Measurements from ENCODE around the gene NDST1.
"Not testable (repeated sequence)": the region's sequence is repeated elsewhere in the genome, so short reads cannot be mapped to it uniquely, and the experiment has no call there.

NDST1 gene

DNA sequence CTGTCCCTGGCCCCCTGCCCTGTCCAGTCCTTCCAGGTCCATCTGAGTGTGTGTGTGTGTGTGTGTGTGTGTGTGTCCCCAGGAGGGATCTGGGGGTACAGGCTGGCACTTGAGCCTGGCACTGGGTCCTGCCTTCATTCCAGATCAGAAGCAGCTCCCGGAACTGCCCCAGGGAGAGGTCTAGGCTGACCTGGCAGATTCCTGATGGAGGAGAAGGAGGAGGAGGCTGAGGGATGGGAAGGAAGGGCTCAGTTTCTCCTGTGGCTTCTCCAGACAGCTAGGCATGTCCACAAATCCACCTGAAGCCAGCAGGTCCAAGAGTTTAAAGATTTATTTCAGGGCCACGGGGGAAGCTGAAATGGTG is 328 bp downstream of the NDST1 start:
- DNase-seq (ENCODE audit: low read depth): no peak

DNA sequence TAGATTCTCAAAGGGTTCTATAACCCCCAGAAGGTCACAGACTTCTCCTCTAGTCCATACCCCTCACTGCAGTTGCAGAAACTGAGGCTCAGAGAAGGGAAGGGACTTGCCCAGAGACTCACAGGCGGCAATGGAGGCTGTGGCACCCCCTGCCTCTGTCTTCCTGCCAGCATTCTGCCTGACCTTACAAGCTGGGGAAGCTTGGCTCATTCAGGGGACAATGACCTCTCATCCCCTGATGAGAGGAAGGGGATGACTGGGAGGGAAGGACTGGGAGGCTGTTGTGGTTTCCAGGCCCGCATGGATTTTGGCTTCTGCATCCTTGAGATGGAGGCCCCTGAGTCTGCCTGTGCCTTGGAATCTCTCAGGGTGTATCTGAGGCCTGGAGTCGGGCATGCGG is 897 bp downstream of the NDST1 start:
- no peak for DNase-seq (ENCODE audit: low read depth)

DNA sequence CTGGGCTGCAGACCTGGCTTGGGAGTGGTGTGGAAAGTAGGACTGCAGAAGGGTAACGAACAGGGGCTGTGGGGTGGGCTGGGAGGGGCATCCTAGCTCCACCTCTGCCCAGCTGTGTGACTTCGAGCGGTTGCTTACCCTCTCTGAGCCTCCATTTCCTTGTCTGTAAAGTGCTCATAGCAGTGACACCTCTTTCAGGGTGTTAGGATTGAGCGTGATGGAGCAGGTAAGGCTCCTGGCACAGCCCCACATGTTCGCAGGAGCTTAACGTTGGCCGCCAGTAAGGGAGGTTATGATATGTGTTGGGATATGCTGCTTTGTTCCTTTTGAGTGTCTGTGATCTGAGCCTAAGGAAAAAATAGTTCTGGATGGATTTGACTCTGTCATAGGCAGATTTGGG is 2.1 kb downstream of the NDST1 start:
- DNase-seq (ENCODE audit: low read depth): no peak

DNA sequence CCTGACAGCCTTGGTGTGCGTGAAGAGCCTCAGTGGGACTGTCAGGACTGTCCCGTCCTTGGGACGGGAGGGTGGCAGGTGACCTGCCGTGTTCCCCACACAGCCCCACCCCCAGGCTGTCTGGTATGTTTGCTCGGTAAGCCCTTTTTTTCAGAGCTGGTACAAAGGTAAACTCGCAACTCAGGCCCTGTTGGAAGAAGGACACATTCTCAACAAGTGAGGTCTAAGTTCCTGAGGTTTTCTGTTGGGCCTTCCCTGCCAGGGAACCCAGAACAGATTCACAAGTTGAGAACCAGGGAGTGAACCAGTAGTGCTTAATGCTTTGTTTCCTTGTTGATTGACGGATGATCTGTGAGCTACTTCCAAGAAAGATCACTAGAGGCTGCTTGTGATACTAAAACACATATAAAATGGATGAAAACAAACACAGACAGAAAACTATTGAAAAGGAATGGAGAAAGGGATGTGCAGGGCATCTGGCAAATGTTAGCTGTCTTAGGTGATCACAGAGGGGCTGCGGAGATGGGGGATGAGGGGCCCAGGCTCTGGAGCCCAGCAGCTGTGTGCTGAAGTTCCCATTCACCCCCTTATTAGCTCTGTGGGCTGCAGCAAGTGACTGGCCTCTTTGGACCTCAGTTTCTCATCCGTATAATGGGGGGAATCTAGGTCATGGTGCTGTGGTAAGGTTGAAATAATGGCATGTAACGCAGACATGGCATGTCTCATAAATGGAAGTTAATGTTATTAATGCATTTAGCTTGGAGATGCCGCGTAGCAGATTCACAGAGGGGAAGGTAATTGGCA is 2.7 kb downstream of the NDST1 start:
- DNase-seq (ENCODE audit: low read depth): no peak

DNA sequence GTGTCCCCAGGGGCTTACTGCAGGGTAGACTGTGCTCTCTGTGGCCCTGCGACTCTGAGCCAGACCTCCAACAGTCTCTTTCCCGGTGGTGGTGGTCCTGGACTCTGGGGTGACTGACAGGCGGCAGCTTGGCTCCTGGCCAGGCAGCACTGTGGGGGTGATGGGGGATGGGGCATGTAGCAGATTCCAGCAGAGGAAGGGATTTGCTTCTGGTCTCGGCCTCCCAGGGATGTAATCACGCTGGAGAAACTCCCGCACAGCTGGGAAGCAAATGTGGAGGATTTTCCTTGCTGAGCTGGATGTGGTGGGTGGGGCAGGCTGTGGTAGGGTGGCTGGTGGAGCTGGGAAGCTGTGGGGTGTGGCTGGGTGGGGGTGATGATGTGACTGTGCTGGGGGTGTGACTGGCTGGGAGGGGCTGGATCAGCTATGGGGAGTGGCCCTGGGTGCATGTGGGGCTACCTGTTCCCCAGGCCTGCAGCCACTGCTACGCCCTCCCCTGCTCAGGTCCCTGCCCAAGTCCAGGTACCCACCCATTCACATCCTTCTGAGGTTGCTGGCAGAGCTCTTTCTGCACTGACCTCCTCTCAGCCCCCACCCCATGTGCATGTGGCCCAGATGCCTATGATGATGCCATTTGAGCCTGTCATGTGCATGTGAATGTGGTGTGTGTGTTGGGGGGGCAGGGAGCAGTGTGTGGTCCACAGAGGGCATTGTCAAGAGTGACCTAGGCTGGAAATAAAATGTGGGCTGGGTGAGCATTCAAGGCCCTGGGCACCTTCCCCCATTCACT is 3.8 kb downstream of the NDST1 start:
- DNase-seq (ENCODE audit: low read depth): no peak

DNA sequence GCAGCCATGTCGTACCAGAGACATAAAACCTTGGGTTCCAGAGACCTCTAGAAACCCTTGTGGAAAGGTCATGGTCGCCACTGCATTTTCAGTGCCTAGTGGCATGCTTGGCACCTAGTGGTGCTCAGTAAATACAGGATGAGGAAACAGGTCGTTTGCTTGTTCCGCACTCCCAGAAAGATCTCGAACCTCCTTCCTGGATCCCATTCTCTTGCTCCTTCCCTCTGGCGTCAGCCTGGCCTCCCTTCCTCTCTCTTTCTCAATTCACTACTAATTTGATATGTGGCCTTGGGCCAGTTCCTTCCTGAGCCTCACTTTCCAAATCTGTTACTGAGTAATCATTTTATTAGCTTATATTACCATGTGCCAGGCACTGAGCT is 4.4 kb downstream of the NDST1 start:
- no peak for DNase-seq (ENCODE audit: low read depth)

DNA sequence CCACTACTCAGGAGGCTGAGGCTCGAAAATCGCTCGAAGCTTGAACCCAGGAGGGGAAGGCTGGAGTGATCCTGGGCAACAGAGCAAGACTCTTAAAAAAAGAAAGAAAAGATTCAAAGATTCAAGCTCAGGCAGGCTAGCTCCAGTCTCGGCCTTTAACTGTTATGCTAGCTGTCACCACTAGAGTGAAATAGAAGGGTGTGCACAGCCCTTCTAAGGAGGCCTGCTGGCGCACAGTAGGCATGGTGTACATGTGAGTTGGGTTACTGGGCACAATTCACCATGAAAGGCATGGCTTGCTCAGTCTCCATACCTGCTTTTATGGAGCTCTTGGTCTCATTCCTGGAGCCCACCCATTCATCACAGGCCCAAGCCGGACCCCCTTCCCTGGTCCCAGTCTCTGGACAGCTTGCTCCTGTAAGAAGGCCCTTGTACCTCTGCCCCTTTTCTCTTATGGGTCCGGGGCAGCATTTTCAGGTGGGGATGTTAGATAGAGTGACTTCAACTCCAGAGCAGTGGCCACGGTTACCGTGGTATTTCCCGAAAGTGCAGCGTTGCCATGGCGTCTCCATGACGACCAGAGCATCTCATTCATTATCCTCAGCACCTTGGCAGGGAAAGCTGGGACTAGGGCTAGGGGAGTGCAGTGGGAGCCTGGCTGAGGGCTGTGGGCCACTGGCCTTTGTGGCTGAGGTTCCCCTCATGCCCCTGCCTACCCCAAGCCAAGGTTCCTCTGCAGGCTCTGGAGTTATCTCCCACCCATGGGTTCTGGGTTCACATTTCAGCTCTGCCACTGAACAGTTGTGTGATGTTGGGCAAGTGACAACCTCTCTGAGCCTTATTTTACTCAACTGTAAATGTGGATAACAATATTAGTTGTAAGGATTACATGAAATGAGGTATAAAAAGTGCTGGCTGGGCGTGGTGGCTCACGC is 5.7 kb downstream of the NDST1 start:
- no peak for DNase-seq (ENCODE audit: low read depth)

DNA sequence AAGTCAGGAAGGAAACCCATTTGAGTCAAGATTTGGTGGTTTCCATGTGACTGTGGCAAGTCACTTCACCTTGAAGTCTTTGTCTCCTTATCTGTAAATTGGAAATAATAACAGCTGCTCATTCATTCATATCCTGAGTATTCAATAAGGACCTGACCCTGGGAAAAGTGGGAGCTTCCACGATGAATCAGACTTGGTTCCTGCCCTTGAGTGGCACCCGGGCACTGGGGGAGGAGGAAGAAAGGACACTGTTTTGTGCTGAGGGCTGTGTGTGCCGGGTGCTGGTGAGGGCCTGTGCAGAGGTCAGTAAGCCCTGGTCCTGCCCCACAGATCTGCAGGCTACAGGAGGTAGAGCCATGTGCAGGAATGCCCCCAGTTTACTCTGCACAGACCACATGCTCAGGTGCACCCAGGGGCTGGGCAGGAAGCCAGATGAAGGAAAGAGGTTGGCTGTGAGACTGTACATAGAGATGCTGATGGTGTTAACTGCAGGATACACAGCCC is 6.8 kb downstream of the NDST1 start:
- no peak for DNase-seq (ENCODE audit: low read depth)

DNA sequence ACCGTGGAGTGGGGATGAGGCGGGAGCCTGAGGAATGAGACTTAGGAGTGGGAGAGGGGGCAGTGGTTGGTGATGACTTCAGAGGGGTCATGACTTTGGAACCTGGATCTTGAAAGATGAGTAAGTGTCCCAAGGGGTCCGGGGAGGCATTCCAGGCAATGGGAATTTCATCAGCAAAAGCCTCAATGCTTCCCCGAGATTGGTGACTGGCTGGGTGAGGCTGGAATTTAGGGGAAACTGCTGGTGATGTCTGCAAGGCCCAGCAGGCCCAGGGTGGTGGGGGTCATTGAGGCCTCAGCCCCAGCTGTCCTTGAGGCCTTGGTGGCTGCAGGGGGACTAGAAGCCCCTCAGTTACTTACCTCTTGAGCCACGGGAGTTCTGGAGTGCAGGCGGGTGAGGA is 7.5 kb downstream of the NDST1 start:
- DNase-seq (ENCODE audit: low read depth): no peak

DNA sequence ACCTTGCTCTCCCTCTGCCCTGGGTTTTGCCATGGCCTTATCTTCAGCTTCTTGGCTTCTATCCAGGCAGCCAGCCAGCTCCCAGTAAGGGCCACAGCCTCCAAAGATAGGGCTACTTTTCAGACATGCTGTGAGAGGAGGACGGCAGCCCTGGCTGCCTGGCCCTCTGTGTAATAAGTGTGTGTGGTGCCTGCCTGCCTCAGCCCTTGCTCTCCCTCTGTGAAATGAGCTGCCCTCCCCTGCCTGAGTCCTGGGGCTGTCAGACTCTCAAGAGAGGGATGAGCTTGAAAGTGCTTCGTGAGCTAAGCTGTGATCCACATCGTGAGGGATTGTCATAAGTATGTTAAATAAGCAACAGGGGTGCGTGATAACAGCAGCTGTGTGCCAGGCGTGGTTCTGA is 8.1 kb downstream of the NDST1 start:
- DNase-seq (ENCODE audit: low read depth): no peak

DNA sequence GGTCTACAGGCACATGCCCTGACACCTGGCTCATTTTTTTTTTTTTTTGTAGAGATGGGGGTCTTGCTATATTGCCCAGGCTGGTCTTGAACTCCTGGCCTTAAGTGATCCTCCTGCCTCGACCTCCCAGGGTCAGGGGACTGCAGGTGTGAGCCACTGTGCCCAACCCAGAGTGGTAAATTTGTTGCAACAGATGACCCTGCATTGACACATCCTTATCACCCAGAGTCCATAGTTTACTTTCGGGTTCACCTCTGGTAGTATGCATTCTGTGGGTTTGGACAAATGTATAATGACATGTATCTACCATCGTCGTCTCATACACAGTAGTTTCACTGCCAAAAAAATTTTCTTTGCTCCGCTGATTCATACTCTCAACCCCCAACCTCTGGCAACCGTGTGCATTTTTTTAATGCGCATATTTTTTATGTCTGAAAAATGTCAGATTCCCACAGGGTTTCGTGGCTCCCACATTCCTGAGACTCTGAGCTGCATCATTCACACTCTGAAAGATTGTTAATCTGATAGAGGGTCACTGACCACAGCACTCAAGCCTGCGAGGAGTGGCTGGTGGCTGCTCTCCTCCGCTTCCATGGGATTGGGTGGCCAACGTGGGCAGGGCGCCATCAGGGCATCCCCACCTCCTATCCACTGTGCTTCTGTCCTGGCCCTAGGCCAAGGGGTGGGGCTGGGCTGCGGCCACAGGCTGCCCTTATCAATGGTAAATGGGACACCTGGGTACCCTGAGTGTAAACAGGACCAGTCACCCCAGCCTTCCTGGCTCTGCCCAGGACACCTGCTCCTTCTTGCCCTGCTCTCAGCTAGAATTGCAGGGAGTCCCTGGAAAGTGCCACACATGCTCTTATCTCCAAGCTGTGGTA is 9.6 kb downstream of the NDST1 start:
- DNase-seq (ENCODE audit: low read depth): no peak

DNA sequence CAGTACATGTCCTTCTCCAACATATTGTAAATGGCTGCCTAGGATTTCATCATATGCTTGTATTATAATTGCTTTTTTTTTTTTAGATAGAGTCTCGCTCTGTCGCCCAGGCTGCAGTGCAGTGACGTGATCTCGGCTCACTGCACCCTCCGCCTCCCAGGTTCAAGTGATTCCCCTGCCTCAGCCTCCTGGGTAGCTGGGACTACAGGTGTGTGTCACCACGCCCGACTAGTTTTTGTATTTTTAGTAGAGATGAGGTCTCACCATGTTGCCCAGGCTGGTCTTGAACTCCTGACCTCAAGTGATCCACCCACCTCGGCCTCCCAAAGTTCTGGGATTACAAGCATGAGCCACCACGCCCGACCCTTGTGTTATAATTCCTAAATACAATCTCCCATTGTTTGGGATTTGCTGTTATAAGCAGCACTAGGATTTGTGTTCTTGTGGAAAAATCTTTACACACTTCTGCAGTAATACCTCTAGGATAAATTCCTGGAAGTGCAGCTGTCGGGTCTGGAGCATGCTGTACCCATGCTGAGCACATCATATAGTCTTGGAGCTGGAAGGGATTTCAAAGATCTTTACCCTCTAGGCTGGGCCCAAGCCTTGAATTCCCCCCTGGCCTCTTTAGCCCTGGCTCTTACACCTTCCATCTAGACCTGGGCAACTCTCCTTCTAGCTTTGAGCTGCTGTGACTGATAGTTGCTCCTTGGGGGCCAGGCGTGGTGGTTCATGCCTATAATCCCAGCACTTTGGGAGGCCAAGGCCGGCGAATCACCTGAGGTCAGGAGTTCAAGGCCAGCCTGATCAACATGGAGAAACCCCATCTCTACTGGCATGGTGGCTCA is 11.0 kb downstream of the NDST1 start:
- not testable (repeated sequence) for DNase-seq (ENCODE audit: low read depth)

DNA sequence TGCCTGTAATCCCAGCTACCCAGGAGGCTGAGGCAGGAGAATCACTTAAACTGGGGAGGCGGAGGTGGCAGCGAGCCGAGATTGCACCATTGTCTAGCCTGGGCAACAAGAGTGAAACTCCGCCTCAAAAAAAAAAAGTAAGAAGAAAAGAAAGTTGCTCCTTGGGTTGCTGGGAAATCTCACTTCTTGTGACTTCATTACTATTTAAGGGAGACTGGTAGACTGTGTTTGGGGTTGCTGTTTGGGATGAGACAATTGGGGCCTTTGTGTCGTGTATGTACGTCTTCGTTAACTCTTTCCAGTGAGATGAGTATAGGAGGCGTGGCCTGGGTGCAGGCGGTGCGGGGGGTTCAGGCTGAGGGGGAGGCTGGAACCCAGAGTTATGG is 11.6 kb downstream of the NDST1 start:
- DNase-seq (ENCODE audit: low read depth): no peak

DNA sequence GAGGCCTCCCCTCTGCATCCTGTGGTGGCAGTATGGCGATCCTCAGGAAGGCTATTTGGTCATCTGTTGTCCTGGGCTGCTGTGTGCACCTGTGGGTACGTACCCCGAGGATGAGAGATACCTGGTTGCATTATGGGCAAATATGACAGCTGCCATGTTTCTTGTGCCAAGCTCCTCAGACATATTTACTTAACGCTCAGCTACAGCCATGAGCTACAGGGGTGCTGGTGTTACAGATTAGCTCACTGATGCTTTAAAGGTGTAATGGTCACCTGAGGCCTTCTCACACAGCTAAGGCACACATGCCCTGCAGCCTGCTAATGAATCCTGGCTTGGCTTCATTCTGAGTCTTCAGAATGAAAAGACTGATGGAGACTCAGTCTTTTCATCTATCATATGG is 12.0 kb downstream of the NDST1 start:
- DNase-seq (ENCODE audit: low read depth): no peak

DNA sequence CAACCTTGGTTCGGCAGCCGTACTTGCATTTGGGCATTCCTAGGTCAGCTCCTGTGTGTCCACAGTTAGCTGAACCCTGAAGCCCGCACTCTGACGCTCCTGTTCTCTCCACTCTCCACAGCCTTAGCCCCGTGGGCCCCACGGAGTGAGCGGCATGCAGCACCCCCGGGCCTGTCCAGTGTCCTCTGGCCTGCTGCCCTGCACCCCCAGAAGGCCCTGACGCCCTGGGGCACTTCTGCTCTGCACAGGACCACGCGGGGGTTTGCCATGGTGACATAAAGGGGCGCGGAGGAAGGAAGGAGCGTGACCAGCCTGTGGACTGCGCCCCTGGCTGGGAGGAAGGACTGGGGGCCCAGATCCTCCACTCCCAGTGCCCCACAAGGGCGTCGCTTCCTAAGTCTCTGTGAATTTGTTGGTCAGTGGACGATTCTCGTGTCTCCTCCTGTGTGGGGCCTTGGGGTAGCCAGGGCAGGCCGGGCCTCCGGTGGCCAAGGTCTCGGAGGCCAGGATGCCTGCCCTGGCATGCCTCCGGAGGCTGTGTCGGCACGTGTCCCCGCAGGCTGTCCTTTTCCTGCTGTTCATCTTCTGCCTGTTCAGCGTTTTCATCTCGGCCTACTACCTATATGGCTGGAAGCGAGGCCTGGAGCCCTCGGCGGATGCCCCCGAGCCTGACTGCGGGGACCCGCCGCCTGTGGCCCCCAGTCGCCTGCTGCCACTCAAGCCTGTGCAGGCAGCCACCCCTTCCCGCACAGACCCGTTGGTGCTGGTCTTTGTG is 13.0 kb downstream of the NDST1 start:
- no peak for DNase-seq (ENCODE audit: low read depth)

DNA sequence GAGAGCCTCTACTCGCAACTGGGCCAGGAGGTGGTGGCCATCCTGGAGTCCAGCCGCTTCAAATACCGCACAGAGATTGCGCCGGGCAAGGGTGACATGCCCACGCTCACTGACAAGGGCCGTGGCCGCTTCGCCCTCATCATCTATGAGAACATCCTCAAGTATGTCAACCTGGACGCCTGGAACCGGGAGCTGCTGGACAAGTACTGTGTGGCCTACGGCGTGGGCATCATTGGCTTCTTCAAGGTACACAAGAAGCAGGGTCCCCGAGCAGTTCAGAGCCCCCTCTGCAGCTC is 13.5 kb downstream of the NDST1 start:
- DNase-seq (ENCODE audit: low read depth): no peak

DNA sequence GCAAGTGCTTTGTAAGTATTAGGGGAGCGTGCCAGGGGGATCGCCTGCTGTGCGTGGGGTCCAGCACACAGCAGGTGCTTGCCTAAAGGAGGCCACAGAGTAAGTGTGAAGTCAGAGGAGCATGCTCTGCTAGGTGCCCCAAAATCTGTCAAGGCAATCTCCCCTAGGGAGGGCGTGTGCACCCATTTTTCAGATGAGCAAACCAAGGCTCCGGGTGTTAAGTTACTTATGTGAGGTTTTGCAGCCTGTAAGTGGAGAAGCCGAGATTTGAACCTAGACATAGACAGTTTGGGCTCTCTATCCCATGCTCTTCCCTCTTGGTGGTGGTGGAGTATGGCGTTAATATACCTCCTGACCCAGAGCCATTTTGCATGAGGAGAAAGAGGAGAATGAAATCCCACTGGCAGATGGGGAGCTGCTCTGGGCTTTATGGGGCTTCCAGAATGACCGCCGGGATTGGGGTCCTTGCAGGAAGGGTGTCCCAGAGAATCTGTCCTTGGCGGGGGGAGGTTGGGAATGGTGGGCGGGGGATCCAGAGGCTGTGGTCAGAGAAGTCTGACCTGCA is 14.1 kb downstream of the NDST1 start:
- DNase-seq (ENCODE audit: low read depth): no peak

DNA sequence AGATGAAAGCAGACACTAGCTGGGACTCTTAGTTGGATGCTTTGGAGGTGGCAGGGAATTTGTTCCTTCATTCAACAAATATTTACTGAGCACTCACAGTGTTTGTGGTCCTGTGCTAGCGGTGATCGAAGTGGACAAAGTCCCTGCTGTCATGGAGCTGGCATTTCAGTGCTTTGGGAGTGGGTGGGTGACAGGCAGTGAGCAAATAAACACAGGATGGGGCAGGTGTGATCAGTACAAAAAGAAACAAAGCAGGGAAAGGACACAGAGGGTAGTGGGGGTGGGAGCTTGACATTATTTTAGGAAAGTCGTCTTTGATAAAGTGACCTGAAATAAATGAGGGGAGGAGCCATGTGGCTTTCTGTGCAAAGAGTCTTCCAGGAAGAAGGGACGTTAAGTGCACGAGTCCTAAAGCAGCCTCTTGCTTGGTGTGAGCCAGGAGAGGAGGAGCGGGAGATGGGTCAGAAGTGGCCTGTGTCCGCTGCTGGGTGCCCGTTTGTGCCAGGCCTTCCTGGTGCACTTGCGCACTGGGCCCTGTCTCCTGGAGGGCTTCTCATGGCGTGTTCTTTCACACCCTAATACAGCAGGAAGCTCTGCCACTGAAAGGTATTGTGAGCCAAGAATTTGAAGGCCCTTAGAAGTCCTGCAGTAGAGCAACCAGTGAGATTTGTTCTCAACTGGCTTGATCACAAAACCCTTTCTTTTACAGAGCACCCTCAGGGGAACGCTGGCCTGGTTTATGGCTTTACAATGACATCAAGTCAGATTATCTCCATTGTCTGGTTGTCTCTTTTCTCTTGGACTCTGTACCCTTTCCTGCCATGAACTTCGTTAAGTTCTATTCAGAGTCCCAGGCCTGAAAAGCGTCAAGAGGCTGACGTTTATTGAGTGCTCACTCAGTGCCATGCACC is 14.8 kb downstream of the NDST1 start:
- DNase-seq (ENCODE audit: low read depth): no peak

All from stimulated activated CD4-positive, alpha-beta T cell treated with anti-CD3 and anti-CD28 coated beads, Interleukin-2, amount 100 ng/mL, for 4 hours (primary cell).